NT2/D1 (cell line): ENCODE data around the gene ENPP1.

Source experiments
- YY1 ChIP-seq: IDR thresholded peaks from 2 replicates; pipeline ENCODE4 v1.6.1; 2011; ENCODE audit not compliant: insufficient read length, insufficient read depth
- ZNF274 ChIP-seq: IDR thresholded peaks from 2 replicates; pipeline ENCODE4 v1.6.1; 2011; ENCODE audit warnings: mild to moderate bottlenecking, low read depth, low read length

DNA sequence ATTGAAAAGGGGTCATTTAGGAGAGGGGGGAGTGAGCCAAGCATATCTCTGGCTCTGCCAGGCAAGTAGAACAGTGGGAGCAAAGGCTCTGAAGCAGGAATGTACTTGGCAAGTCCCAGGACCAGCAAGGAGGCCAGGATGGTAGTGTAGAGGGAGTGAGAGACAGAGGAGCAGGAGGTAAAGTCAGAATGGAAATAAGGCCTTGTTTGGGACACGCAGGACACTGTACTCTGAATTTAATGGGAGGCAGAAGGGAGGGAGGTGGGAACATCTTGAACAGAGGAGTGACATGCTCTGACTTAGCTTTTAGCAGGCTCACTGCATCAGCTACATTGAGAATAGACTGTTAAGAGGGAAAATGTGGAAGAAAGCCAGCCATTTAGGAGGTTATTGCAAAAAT lies 37.0 kb upstream of the ENPP1 start:
- no peak for TF ChIP-seq YY1
- no peak for TF ChIP-seq ZNF274
